HG02678 (cell line): Measurements from ENCODE around the gene FAM221A.
"Not testable (repeated sequence)": the region's sequence is repeated elsewhere in the genome, so short reads cannot be mapped to it uniquely, and the experiment has no call there.

ENCODE experiments used
- ATAC-seq: cut with Tn5 transposase; IDR thresholded peaks from one replicate; pipeline ENCODE4 v1.9.1; 2021; ENCODE audit warnings: mild to moderate bottlenecking, moderate library complexity; ENCODE audit not compliant: unreplicated experiment

The FAM221A gene

DNA sequence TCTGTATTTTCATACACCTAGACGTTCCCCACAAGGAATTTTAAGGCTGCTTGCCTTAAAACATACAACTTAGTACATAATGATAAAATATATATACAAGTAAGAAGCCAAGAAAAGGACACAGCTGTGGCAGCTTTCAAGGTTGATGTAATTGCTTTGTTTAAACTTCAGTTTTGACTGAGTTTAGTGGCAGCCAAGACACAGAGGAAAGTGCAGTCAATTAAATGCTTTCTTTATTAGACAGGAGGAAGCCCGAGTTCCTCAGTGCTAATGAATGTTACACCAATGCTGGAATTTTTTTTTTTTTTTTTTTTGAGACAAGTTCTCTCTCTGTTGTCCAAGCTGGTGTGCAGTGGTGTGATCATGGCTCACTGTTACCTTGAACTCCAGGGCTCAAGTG, 18.8 kb downstream of the FAM221A start:
- ATAC-seq: no peak

DNA sequence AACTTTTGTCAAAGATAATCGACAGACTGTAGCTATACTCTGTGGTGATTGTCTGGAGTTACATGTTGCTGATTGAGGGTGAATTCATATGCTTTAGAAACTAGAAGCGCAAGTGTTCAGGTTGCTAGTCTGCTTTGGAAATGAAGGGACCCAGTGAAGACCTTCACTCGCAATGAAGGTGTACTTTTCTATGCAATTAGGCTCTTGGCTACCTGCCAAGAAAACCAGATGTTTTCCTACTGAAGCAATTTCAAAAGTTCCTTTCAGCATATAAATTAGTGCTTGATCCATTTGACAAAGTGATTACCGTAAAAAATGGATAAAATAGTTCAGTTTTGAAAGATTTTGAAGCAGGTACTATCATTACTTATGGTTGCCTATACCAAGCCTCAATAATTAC, 20.0 kb downstream of the FAM221A start:
- no peak for ATAC-seq

- no peak for ATAC-seq
Observed at GRCh38 chr7:23709081-23709750, 29.2 kb downstream of the FAM221A start.

DNA sequence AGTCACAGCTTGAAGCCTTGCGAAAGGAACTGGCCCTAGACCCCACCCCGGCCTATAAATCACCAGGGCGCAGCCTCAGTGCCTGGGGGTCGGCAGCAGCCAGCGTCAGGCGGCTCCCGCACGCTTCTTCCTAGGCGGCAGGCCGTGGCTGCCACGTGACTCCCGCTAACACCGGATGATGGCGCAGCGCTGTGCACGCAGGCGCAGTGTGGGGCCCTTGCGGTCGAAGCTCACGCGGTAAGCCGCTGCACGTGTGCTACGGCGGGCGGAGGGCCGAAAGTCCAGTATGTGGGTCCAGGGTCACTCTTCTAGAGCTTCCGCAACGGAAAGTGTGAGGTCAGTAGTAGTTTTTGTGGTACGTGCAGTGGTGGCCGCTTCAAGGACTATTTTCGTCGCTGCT, 30.0 kb downstream of the FAM221A start, which contains the start of gene STK31:
Gene STK31 (plus strand): TSS at position 220 of the 400 bp plus-strand sequence. CDS start 67 bp downstream, at position 287.
- no peak for ATAC-seq

GRCh38 chr7:23712368-23713284, 32.6 kb downstream of the FAM221A start:
- ATAC-seq: no peak

GRCh38 chr7:23713285-23714149, 33.5 kb downstream of the FAM221A start:
- no peak for ATAC-seq

DNA sequence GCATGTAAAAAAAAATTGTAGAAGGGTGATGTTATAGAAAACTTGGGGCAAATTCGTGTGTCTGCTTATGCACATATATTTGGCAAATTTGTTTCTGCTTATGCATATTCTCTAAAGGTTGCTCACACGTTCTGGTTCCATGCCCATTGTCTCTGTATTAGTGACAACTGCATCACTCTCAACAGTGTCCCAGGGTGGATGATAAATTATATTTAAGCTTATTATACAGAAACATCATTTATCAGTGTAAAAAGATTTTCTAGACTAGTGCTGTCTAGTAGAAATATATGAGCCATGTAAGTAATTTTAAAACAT, 34.1 kb downstream of the FAM221A start:
- ATAC-seq: no peak

GRCh38 chr7:23714579-23714978, 34.6 kb downstream of the FAM221A start:
- ATAC-seq: no peak

- no peak for ATAC-seq
Observed at GRCh38 chr7:23715099-23715498, 35.1 kb downstream of the FAM221A start.

- ATAC-seq: no peak
Observed at GRCh38 chr7:23717788-23718187, 37.8 kb downstream of the FAM221A start.

GRCh38 chr7:23721456-23721855, 41.5 kb downstream of the FAM221A start:
- ATAC-seq: no peak

- not testable (repeated sequence) for ATAC-seq
Observed at GRCh38 chr7:23722587-23723216, 42.7 kb downstream of the FAM221A start.

DNA sequence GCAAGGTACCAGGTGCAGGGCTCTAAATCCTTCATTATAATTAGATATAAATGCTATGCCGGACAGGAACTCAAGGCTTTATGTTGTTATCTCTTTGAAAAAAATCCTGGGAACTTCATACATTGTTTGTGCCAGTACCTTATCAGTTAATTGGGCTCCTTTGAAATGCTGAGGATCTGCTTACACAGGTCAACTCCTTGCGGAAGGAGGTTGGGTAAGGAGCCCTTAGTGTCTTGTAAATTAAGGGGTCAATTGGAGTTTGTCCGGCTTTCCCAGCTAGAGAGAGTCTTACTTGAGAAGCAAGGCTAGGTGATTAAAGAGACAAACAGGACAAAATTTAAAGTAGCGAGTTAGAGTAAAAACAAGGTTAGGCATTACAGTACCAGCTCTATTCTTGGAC, 44.1 kb downstream of the FAM221A start:
- not testable (repeated sequence) for ATAC-seq

DNA sequence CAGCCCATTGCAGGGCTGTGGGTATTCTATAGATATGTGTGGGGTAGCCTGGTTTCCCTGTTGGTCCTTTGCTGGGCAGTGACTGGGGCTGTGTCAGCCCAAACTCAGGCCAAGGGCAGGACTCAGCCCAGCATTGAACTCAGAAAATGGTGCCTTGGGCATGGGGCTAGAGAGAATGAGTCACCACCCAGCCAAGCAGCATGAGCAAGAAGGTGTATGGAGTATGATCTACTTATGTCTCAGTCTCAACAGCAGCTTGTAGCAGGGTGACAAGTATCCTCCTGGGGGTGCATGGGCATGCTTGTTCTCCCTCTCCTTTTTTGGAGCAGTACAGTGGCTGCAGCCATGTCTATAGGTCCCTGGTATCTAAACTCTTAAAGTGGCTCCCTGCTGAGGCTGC, 62.1 kb downstream of the FAM221A start:
- no peak for ATAC-seq

GRCh38 chr7:23743226-23743625, 63.2 kb downstream of the FAM221A start:
- no peak for ATAC-seq

GRCh38 chr7:23746629-23747028, 66.6 kb downstream of the FAM221A start:
- ATAC-seq: no peak

- ATAC-seq: no peak
Observed at GRCh38 chr7:23751852-23752251, 71.9 kb downstream of the FAM221A start.
